HG02759 (cell line): Measurements from ENCODE around the gene OLFML2B.
A peak's percentile ranks its signal among the peaks of the same experiment; 100 is the strongest.

Experiments
- ATAC-seq: cut with Tn5 transposase; IDR thresholded peaks from one replicate; pipeline ENCODE4 v1.9.1; 2021; ENCODE audit warnings: mild to moderate bottlenecking, moderate library complexity; ENCODE audit not compliant: unreplicated experiment

The OLFML2B gene

GRCh38 chr1:161981735-161982506, 41.7 kb downstream of the OLFML2B start:
- no peak for ATAC-seq

- ATAC-seq, result no peak
Measured at GRCh38 chr1:161981126-161981525, 42.5 kb downstream of the OLFML2B start.

- no peak for ATAC-seq
Measured at GRCh38 chr1:161978011-161978790, 45.5 kb downstream of the OLFML2B start.

GRCh38 chr1:161973924-161974845, 49.5 kb downstream of the OLFML2B start:
- ATAC-seq, result no peak

- no peak for ATAC-seq
Measured at GRCh38 chr1:161972828-161973227, 50.8 kb downstream of the OLFML2B start.

GRCh38 chr1:161970633-161971032, 53.0 kb downstream of the OLFML2B start:
- no peak for ATAC-seq

- no peak for ATAC-seq
Measured at GRCh38 chr1:161970036-161970435, 53.6 kb downstream of the OLFML2B start.

- no peak for ATAC-seq
Measured at GRCh38 chr1:161966067-161966466, 57.6 kb downstream of the OLFML2B start.

- ATAC-seq, result peak; percentile 90
Measured at GRCh38 chr1:161962091-161962887, 61.4 kb downstream of the OLFML2B start.

GRCh38 chr1:161958425-161958824, 65.2 kb downstream of the OLFML2B start:
- no peak for ATAC-seq

- ATAC-seq, result no peak
Measured at GRCh38 chr1:161956930-161957329, 66.7 kb downstream of the OLFML2B start.

- no peak for ATAC-seq
Measured at GRCh38 chr1:161956097-161956496, 67.6 kb downstream of the OLFML2B start.

- no peak for ATAC-seq
Measured at GRCh38 chr1:161955606-161956005, 68.1 kb downstream of the OLFML2B start.

GRCh38 chr1:161954466-161954865, 69.2 kb downstream of the OLFML2B start:
- no peak for ATAC-seq

GRCh38 chr1:161954050-161954449, 69.6 kb downstream of the OLFML2B start:
- no peak for ATAC-seq

- no peak for ATAC-seq
Measured at GRCh38 chr1:161953256-161953920, 70.3 kb downstream of the OLFML2B start.

- ATAC-seq, result no peak
Measured at GRCh38 chr1:161952607-161953172, 71.0 kb downstream of the OLFML2B start.

- ATAC-seq, result no peak
Measured at GRCh38 chr1:161951646-161952045, 72.0 kb downstream of the OLFML2B start.

GRCh38 chr1:161950377-161950776, 73.3 kb downstream of the OLFML2B start:
- no peak for ATAC-seq
